Peyer's patch (tissue), 4 donors: ENCODE measurements around the gene CPD.

Experiments used
- CTCF ChIP-seq, 6 experiments: fragments of 450-650 bp in 4 of 6; fragments of 200-600 bp in 2 of 6; sonication (generic) in 1 of 6; IDR thresholded peaks; one replicate each; pipeline ENCODE4 v1.5.1; 2017 to 2019; ENCODE audit warnings: antibody characterized with exemption in 6 of 6, mild to moderate bottlenecking in 3 of 6, moderate library complexity in 1 of 6
- POLR2A ChIP-seq, 2 donors: fragments of 450-650 bp; IDR thresholded peaks; one replicate each; pipeline ENCODE4 v1.5.1; 2017; ENCODE audit warnings: antibody characterized with exemption in 2 of 2, mild to moderate bottlenecking in 2 of 2, moderate library complexity in 2 of 2

GRCh38 chr17:30519166-30519565 lies 140.4 kb downstream of the CPD start:
- TF ChIP-seq POLR2A (IDR thresholded peaks at IDR 0.05), result no peak
- TF ChIP-seq CTCF (IDR thresholded peaks at IDR 0.05), result no peak
